GM18505 (cell line): ENCODE data around the gene PPAT.
A peak's percentile ranks its signal among the peaks of the same experiment; 100 is the strongest.
"Not testable (repeated sequence)": the region's sequence is repeated elsewhere in the genome, so short reads cannot be mapped to it uniquely, and the experiment has no call there.

ENCODE experiments used
- ATAC-seq: cut with Tn5 transposase; IDR thresholded peaks from one replicate; pipeline ENCODE4 v1.9.1; 2021; ENCODE audit not compliant: unreplicated experiment
- POLR2A ChIP-seq: IDR thresholded peaks from 4 replicates; pipeline ENCODE4 v1.6.1; 2011; ENCODE audit warnings: borderline replicate concordance; ENCODE audit not compliant: insufficient read depth, insufficient read length; ENCODE audit errors: extremely low read depth

PPAT gene

GRCh38 chr4:56435140-56435926 is at the start of gene PPAT:
TSS of gene PPAT (minus strand) at chr4:56435615. CDS start at chr4:56435477, 138 bp downstream.
- peak; percentile 78 for ATAC-seq
- TF ChIP-seq POLR2A: peak; percentile 72

- TF ChIP-seq POLR2A: no peak
- no peak for ATAC-seq
Measured at GRCh38 chr4:56480691-56481090, 45.3 kb upstream of the PPAT start.

GRCh38 chr4:56477192-56477702 is 41.8 kb upstream of the PPAT start:
- no peak for TF ChIP-seq POLR2A
- no peak for ATAC-seq

DNA sequence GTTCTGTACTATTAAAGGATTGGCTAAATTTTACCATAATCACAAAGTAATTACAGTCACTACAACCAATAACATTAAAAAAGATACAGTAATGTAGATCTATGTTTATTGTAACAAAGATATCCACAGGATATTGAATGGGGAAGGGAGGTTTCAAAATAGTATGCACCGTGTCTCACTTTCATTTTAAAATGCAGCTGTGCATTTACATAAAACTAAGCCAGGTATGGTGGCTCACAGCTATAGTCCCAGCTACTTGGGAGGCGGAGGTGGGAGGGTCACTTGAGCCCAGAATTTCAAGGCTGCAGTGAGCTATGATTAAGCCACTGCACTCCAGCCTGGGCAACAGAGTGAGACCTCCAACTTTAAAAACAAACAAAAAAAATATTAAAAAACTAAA is 40.5 kb upstream of the PPAT start:
- no peak for TF ChIP-seq POLR2A
- peak; percentile 86 for ATAC-seq

DNA sequence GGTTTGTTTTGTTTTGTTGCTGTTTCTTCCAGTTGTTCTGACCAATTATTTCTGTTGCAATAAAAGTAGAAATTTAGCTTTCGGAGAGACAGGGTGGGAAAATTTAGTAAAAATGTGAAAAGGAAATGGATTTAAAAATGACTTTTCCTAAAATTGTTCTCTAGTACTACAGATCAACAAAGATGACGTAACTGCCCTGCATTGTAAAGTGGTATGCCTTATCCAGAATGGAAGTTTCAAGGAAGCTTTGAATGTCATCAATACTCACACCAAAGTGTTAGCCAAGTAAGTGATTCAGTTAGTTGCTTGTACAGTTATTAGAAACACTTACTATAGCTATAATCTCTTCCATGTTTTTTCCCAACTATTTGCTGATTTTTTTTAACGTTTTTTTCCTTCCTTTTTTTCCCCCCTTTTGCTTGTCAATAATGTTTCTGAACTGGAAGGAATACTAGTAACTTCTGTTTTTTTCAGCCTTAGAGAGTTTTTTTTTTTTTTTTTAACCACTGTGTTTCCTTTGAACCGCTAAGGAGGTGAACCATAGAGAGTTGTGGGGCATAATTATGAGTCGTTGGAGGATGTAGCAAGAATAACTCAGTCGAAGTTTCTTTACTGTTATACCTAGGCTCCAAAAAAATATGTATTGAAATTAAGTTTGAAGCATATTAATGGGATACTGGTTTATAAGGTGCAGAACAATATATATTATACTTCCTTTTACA is 34.2 kb upstream of the PPAT start:
- no peak for ATAC-seq
- TF ChIP-seq POLR2A: no peak

DNA sequence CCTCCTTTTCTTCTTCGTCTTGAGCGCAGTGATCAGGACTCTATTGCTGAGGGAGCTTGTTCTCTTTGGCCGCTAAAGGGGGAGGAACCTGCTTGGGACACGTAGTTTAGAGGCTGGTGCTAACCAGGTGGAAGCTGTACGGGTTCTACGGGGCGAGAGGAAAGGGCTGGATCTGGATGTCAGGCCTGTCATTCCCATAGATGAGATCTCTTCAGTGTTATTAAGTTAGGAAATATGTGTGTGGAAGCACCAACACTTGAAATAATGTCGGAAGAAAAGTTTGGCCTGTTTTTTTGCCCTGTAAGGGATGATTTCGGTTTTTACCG is 32.6 kb upstream of the PPAT start:
- no peak for TF ChIP-seq POLR2A

GRCh38 chr4:56467284-56468096 is 32.1 kb upstream of the PPAT start, which contains the start of gene SRP72:
TSS of gene SRP72 (plus strand) at chr4:56467617. CDS start at chr4:56467636, 19 bp downstream.
- ATAC-seq: peak; percentile 95
- peak; percentile 86 for TF ChIP-seq POLR2A

More for the DNA sequence above, 32.6 kb upstream of the PPAT start:
- ATAC-seq: peak; percentile 38

DNA sequence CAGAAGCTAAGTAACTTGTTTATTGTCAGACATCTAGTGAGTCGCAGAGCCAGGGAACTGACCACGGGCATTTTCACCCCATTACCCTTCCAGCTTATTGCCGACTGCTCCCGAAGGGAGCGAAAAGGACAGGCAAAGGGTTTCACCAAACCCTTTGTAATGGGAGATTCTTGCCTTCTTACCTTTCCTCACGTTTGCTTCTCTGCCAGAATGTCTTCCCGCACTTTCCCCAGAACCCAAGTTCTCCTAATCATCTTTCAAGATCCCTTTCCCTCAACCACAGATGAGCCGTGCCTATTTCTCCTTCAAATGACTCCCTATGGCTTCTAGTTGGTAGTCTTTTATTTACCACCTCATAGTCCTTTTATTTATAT is 31.5 kb upstream of the PPAT start:
- no peak for TF ChIP-seq POLR2A
- ATAC-seq: no peak

DNA sequence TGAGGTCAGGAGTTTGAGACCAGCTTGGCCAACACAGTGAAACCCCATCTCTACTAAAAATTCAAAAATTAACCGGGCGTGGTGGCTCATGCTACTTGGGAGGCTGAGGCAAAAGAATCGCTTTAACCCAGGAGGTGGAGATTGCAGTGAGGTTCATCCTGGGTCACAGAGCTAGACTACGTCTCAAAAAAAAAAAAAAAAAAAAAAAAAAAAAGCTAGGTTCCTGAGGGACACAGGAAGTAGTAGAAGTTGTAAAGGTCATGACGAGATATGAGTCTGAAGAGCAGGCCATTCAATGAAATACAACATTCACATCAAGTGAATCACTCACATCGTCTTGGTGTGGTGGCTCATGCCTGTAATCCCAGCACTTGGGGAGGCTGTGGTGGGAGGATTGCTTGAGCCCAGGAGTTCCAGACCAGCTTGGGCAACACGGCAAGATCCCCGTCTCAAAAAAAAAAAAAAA is 30.9 kb upstream of the PPAT start:
- not testable (repeated sequence) for ATAC-seq
- peak; percentile 17 for TF ChIP-seq POLR2A

DNA sequence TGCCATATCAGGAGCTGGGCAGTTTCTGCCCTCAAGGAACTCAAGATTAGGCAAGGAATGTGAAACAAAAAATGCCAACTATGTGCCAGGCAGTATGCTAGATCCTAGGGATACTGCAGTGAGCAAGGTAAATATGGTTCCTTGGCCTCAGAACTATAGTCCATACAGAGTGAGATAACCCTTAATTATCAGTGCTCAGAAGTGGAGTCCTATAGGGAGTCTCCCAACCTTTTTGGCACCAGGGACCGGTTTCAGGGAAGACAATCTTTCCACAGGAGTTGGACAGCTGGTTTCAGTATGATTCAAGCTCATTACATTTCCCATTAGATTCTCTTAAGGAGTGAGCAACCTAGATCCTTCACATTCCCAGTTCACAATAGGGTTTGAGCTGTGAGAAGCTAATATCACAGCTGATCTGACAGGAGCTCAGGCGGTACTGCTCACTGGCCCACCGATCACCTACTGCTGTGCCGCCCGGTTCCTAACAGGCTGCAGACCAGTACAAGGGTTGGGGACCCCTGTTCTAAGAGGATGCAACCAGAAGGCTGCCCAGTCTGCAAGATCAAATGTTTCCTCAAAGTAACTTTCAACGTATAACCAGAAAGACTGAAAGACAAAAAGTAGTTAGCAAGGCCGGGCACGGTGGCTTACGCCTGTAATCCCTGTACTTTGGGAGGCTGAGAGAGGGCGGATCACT is 30.3 kb upstream of the PPAT start:
- ATAC-seq: no peak
- no peak for TF ChIP-seq POLR2A

DNA sequence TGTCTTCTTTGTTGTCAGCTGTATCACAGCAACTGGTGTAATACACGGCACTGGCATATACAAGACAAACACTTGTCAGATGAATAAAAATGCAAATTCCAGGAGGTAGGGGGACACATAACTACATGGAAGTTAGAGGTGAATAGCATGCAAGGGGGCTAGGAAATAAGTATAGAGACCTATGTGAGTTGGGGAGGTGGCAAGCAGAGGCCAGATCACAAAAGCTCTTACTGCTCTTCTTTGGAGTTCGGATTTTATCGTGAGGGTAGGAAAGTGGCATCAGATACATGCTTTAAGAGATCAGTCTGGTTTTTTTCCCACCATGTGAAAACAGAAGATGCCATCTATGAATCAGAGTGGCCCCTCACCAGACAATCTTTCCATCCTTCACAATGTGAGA is 29.2 kb upstream of the PPAT start:
- no peak for ATAC-seq
- no peak for TF ChIP-seq POLR2A

DNA sequence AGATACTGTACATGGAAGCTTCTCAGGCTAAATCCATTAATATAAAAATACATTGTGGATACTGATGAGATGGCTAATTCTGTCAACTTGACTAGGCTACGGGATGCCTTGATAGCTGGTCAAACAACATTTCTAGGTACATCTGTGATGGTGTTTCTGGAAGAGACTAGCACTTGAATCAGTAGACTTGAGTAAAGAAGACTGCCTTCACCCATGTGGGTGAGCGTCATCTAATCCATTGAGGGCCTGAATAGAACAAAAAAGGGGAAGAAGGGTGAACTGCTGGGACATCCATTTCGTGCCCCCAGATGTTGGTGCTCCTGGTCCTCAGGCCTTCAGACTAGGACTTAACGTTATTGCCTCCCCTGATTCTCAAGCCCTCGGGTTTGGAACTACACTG is 28.3 kb upstream of the PPAT start:
- peak; percentile 37 for TF ChIP-seq POLR2A
- ATAC-seq: no peak
